COLO668 (cell line): ENCODE measurements around the gene NEK3.
"Not testable (repeated sequence)": the region's sequence is repeated elsewhere in the genome, so short reads cannot be mapped to it uniquely, and the experiment has no call there.

Experiments
- DNase-seq: peaks from one replicate; lab custom pipeline; 2025; ENCODE audit not compliant: unreplicated experiment; lab: John Stamatoyannopoulos, UW

Gene NEK3

DNA sequence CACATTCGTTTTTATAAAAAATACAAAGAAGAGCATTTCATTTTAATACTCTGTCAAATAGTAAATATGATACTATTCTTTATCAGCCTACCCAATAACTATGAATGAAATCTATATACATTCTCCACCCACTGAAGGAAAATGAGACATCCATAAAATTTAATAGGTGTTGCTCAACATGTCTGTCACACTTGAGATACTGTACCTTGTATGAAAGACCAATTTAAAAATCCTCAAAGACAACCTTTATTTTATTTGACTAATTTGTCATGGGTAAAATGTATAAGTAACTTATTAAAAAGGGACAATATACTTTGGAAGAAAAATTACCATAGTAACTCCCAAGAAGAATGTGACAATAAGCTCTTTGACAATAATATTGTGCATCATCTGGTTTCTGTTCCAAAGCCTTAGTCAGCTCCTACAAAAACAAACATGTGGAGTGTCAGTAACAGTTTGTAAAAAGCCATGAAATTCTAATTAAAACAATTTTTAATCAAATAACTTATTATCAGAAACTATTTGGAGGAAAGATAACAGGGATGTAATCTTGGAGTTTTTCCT is 11.5 kb upstream of the NEK3 start:
- not testable (repeated sequence) for DNase-seq

DNA sequence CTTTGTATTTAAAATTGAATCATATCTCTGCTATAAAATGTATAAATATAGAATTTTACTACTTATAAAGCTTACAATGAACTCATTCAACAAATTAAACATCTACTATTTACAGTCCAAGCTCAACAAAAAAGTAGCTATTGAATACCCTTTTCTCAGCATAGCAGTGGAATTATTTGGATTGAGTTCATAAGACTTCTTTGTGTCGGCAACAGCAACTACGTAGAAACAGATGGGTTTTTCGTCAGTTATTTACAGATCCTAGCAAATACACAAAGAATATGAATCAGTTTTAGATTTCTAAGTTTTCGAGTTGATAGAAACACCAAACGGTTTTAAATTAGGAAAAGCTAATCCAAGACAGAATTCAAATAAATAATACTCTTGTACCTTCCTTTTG is 10.4 kb upstream of the NEK3 start:
- no peak for DNase-seq

DNA sequence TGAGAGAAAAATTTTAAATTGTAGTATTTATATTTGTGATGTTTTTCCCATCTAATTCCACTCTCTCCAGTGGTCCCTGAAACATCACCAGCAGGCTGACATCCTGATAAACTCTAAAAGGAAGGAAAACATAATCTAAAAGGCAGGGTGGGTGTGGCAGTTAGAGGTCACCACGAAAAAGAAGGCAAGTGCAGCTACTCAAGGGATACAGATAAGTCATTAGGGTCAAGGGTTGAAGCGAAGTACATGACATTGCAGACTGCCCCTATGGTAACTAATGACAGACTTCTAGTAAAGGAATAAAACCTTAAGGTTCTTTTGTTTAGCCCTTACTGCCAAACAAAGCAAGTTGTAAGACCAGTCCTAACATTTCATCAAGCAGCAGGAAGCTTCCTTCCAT is 6.0 kb upstream of the NEK3 start:
- no peak for DNase-seq

DNA sequence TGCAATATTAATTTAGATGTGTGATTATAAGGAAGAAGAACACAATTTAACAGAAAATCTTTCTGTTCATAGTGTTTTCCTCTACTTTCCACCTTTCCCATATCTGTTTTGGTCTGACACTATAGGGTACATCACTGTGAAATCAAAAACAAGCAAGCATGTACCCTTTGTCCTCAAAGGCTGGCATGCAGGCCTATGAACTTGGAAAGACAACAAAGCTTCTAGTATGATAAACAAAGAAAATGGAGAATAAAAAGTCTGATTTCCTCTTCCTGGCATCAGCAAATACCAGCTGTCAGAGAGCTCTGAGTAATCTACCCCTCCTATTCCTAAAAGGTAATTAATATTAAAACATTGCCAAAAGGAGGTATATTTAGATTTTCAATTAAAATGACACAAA is 5.6 kb upstream of the NEK3 start:
- DNase-seq: no peak

DNA sequence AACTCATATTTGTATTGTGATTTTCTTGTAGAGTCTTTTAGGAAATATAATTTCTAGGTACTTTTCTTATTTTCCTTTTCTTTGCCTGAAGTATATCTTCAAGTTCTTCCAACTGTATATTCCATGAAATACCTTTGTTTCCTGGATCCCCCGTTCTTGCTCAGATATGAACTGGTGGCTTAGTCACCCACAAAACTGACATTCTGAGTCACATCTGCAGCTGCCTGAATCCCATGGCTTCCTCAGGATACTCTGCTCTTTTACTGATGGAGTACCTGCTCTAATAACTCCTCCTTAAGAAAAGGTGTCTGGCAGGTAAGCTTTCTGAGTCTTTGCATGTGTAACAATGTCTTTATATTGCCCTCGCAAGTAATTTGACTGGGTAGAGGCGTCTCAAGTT is 4.5 kb upstream of the NEK3 start:
- DNase-seq: not testable (repeated sequence)

DNA sequence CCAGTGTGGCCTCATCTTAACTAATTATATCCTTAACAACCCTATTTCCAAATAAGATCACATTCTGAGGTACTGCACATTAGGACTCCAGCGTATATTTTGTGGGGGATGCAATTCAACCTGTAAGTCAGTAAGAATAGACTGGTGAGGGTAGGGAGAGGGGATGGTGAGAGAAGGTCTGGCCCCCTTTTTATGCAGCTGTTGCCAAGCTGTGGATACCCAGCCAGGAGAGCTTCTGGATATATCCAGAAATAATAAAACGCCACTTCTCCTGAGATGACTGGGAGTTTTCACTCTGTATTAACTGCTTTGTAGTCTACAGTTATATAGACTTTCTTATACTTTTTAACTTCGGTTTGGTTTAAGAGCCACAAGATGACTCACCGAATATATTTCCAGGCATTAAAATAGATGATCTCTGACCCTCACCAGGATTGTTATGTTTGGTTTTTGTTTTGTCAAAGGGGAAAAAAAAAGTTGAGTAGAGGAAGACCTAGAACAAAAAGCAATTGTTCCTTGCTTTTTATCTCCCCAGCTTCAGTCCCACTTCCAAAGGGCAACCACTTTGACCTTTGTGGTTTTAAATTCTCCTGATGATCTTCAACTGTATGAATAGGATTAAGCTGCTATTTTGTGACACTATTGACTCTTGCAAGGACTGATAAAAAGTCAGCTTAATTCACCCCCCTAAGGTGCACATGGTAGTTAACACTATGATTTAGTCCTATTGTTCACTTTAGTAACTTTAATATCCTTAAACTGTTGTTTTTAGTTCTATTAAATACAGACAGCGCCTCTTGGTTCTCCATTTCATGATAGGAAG is 3.1 kb upstream of the NEK3 start:
- no peak for DNase-seq

DNA sequence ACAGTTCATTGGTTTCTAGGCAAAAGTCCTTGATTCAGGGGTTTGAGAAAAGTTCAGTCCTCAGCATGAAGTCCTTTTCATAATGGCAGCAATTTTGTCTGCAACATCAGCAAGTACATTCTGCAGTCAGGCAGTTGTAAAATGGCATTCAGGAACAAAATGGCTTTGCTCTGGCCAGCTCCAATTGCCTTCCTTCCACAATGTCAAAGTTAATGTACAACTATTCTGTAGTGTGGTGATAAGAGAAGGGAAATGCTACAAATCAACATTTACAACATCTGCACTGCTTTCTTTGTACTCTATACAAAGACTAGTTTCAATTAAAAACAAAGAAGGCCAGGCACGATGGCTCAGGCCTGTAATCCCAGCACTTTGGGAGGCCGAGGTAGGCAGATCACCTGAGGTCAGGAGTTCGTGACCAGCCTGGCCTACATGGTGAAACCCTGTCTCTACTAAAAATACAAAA is 1.8 kb upstream of the NEK3 start:
- DNase-seq: no peak

DNA sequence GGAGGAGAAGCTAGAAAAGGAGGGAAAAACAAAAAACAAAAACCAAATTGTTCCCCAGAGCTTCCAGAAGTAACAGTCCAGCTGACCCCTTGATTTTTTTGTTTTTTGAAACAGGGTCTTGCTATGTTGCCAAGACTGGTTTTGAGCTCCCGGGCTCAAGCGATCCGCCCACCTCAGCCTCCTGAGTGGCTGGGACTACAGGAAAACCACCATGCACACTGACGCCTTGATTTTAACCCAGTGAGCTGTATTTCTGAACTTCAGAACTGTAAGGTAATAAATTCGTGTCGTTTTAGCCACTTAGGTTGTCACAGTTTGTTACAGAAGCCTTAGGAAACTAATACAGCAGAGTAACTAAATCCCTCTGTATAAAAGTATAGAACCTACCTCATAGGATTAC is 1.1 kb upstream of the NEK3 start:
- DNase-seq: no peak

DNA sequence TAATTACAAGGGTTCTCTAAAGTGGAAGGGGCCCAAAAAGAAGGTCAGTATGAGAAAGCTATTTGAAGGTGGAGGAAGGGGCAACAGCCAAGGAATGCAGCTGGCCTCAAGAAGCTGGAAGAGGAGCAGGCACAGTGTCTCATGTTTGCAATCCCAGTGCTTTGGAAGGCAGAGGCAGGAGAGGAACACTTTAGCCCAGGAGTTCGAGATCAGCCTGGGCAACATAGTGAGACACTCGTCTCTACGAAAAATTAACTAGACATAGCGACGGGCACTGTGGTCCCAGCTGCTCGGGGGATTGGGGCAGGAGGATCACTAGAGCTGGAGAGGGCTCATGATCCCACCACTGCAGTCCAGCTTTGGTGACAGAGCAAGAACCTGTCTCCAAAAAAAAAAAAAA is 656 bp upstream of the NEK3 start:
- DNase-seq: no peak

DNA sequence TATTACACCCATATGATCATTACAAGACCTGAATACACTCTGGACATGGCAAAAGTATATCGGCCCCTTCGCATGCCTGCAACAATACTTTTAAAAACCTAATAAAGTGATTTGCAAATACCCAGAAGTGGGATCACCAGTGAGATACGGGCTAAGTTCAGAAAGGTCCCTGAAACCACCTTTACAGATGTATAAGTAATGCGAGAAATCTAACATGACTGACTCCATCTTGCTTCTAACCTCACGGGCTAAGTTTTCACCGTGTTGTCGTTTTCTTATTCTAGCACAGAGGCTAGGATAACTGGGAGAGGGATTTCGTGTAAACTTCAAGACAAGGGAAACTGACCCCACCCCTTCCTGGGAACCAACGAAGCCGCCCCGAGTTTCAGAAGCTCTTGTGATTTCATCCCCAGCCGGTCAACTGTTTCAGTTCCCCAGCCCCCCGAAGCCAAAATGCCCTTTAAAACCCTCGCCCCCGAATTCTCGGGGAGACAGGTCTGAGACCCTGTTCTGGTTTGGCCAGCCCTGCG is 703 bp downstream of the NEK3 start:
- no peak for DNase-seq

DNA sequence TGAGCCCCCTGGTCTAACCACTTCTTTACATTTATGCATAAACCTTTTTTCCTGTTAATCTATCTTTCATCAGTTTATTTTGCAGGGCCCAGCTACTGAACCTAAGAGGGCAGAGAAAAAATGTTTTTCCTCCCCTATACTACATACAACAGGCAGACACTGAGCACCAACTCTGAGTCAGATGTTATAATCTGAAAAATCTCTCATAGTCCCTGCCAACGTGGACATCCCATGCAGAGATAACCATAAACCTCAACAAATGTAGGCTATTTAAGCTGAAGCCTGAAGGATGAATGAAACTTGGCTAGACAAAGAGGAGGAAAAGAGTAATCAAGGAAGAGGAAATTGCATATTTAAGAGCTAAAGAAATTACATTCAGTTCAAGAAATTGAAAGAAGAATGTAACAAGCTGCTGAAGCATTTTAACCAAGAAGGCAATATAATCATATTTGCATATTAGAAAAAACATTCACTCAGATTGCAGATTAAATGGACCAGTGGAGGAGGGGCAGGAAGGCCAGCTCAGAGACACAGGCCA is 2.6 kb downstream of the NEK3 start:
- no peak for DNase-seq

DNA sequence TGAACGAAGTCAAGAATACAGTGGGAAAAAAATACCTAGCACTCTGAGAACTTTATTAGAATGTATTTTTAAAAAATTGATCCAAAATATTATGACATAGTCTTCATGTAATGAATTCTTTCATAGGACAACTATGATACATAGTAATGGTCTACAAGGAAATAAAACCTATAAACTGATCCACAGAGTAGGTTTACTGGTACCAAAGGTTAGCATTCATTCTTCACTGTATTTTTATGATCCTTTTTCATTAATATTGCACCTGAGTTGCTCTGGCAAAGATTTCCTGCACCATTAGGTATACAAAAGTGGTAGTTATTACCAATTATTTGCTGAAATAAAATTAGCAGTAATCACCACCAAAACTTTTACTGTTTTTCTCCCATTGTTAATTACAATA is 4.2 kb downstream of the NEK3 start:
- no peak for DNase-seq

DNA sequence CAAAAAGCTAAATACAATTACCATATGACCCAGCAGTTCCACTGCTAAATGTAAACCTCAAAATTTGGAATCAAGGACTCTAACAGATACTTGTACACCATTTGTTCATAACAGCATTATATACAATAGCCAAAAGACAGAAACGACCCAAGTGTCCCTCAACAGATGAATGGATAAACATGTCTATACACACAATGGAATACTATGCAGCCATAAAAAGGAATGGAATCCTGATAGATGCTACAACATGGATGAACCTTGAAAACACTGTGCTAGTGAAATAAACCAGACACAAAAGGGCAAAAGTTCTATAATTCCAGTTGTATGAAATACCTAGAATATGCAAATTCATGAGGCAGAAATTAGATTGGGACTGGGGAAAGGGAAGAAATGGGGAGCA is 12.2 kb downstream of the NEK3 start:
- no peak for DNase-seq

DNA sequence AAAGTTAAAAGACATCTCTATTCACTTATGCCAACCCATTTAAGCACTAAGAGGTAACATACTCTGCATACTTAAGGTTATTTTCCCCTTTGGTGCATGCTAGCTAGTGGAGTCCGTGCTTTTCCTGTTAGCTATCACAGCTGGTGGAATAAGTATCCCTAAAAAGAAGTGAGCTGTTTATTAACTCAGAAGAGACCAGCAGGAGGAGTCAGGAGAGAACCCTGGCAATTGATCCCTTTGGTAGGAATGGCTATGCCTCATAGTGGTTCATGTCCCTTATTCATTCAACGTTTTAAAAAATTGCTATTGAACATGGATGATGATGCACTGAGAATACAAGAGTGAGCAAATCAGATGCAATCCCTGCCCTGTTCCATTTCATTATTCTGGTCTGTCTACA is 18.1 kb downstream of the NEK3 start:
- no peak for DNase-seq

DNA sequence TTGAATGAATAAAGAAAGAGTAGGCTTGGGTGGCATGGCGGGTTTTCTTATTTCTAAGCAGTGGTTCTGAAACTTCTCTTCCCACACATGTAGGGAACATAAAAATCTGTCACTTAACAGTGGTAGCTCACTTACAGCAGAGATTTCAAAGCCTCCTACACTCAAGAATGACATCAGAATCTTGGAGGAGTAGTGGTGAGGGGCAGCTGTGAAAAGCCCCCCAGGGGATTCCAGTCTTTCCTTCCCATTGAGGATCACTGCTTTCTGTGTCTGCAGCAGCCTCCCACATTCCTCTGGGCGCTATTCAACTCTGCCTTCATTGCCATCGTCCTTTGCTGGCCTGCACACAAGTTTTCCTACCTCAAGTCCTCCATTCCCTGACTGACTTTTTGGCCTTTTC is 21.9 kb downstream of the NEK3 start:
- DNase-seq: no peak

DNA sequence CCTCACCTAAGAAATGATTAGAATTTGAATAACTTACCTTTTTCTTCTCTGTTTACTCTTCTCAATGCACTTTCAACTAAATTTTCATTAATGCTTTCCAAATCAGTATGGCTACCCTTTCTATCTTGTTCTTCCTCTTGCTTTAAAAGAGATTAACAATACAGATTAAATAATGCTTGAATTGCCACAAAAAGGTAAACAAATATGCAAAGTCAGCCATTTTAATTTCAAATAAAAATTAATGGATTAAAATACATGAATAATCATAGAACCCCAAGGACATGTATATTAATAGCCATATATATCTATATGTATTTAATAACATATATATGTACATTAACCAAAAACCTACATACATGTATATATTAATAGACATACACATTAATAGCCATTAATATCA is 22.6 kb downstream of the NEK3 start:
- DNase-seq: no peak

DNA sequence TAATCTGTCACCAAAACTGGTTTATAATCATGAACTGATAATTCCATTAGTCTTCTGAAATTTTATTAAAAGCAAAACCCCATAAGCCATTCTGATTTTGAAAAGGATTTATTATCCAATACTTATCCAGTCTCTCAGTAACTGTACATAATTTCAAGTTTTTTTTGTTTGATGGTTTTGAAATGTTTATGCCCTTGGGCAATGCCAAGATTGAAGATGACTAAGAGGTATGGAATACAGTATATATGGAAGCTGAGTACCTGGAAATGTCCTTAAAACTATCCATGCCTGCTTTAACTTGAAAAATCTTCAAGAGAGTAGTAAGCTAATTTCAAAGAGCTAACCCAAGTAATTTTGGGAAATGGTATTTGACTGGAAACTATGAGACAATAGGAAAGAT is 28.8 kb downstream of the NEK3 start:
- DNase-seq: no peak

DNA sequence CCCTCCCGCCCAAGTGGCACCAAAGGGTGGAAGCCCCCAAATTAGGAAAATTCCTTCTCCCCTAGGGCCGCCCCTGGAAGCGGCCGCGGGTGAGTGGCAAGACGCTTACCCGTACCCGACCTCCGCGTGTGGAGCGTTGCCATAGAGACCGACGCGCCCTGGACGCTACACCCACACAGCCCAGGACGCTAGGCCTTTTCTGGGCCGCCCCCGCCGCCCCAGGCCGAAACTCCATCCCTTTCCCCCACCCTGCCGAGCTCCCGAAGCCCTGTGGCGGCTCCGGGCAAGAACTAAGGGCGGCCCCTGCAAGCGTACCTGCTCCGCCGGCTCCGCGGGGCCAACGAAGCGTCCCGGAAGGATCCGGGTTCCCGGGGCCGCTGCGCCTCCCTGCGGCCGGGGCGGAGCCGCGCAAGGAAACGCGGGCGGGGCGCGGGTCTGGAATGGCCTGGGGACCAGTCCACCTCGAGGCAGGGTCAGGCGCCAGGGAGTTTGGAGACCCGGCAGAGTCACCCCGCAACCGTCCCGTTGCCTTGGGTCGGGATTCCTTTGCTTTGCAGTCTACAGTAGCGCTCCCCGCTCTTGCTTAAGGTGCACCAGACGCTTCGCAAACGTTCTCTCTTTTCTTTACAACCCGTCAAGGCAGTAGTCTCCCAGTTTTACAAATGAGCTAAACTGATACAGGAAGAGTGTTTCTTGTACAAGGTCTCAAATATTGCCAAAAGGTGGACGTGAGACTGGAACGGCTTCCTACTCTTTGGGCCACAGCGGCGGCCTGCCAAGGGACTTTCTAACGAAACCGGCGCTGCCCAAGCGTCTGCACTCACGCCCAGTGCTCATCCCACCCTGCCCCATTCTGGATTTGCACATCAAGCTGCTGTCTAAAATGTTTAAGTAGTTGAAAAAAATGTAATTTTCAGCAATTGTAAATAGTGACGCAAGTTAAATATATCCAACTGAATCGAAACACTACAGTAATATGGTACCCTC is 30.4 kb downstream of the NEK3 start, which contains the start of gene NEK5:
TSS of gene NEK5 (minus strand) at position 360 of the 987 bp plus-strand sequence. CDS start 1,591 bp downstream, outside the sequence.
- DNase-seq: peak; percentile 95

DNA sequence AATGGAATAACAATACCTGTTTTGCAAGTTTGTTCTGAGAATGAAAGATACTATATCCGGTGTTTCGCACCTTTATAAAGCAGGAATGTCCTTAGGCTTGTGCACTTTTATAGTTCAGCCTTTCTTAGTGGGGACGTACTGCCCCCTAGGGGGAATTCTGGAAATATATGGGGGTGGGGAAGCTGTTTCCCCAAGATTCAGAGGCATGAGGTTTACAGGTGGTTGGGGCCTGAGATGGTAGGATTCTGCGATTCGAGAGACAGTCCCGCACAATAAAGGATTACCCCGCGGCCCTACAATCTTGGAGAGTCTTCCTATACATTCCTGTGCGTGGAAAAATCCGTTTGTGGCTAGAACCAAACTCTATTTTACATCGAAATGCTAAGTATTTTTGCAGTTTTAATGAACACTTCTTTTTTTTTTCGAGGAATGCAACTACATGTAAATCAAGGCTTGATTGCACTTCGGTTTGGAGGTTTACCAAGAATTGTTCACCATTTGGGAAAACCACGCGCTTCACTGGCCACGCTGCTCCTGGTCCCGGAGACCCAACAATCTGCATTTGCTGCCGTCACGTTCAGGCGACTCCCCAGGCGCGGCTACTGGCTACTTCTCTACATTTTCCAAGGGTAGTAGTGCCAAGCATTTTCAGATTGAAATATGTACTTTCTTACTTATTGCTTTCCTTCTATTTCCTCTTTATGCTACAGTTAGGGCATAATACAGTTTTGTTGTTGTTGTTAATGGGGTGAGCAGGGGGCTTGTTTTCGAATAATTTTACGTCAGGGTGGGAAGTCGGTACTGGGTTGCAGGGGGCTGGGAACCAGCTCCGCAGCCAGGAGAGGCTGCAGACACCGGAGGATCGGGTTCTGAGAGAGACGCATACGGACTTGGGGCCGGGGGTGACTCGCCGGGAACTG is 31.4 kb downstream of the NEK3 start:
- DNase-seq: peak; percentile 80

DNA sequence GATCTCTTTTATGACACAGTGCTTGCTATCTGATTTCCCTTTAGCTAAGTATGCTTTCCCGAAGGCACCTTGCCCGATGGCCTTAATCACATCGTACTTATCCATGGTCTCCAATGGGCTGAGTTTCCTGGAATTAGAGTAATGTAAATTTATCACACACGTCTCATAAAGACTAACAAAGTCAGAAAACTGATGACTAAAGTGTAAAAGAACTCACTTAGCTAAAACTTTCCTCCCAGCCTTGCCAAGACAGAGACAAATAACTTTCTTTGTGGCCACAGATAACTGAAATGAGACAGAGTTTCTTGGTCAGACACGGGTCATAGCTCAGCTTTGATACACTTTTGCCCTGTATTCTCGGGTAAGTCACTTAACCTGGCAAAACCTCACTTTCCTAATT is 32.0 kb downstream of the NEK3 start:
- no peak for DNase-seq
